Brain microvascular endothelial cell (primary cell): ENCODE data around the gene ZNF747.

Experiments used
- DNase-seq: peaks from one replicate; pipeline ENCODE4 v3.0.0-alpha.2; 2020
- H3K27ac ChIP-seq: fragments of 250-450 bp; sonication (Bioruptor Pico); 2 replicates; pipeline ENCODE4 v1.5.1; 2020; ENCODE audit warnings: mild to moderate bottlenecking, moderate library complexity
- H3K27me3 ChIP-seq: fragments of 250-450 bp; sonication (Bioruptor Pico); replicated peaks from 2 replicates; pipeline ENCODE4 v1.5.1; 2020; ENCODE audit warnings: mild to moderate bottlenecking
- H3K36me3 ChIP-seq: fragments of 250-450 bp; sonication (Bioruptor Pico); replicated peaks from 2 replicates; pipeline ENCODE4 v1.5.1; 2020; ENCODE audit warnings: mild to moderate bottlenecking
- H3K4me3 ChIP-seq: 2 replicates; pipeline ENCODE4 v1.5.1; 2011; ENCODE audit warnings: low read depth, mild to moderate bottlenecking, control low read depth, low read length, moderate library complexity
- CTCF ChIP-seq: IDR thresholded peaks from 2 replicates; pipeline ENCODE4 v1.5.1; 2011; ENCODE audit warnings: low read depth, mild to moderate bottlenecking, moderate library complexity, low read length, control low read depth, inconsistent platforms; ENCODE audit errors: missing control alignments
- in situ Hi-C: cut with HindIII; loops from 2 replicates; pipeline ENCODE4 v1.10.0; 2017; ENCODE audit warnings: low sequenced_read_pairs, low pct_ligation_motif_present

ZNF747 gene

GRCh38 chr16:30494709-30495108 is 39.9 kb downstream of the ZNF747 start:
- Histone ChIP-seq H3K4me3 (no peak overlapping the region), H3K27ac (no peak overlapping the region), H3K36me3 (no peaks in the 10 kb centered on the region), H3K27me3 (no peaks in the 10 kb centered on the region)
- DNase-seq, result no peak
- in situ Hi-C loops, result no loop called here
- no peak for TF ChIP-seq CTCF

DNA sequence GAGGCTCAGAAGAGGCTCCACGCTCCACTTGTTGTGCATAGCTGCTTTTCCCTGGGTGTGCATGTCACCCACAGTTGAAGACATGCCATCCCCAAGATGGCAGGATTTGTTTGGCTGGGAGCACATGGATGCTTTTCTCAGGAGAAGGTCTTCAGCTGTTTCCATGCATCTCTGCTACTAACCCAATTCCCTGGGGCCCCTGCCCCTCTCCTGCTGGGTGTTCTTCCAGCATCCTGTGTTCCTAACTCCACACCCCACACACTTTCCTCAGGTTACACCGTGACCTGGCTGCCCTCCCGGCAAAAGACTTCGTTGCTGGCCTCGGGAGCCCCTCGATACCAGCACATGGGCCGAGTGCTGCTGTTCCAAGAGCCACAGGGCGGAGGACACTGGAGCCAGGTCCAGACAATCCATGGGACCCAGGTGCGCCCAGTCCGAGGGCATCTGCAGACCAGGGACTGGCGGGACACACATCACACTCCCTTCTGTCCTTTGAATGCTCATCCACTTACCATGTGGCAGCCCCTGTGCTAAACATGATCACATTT is 40.6 kb downstream of the ZNF747 start:
- no peak for DNase-seq
- Histone ChIP-seq H3K27ac (no peak overlapping the region), H3K4me3 (no peak overlapping the region), H3K27me3 (no peaks in the 10 kb centered on the region), H3K36me3 (no peaks in the 10 kb centered on the region)
- in situ Hi-C loops, result no loop called here
- TF ChIP-seq CTCF, result no peak

- no peak overlapping the region for H3K4me3 ChIP-seq
- DNase-seq, result peak; percentile 80
- H3K36me3 ChIP-seq, result no peaks in the 10 kb centered on the region
- in situ Hi-C loops, result no loop called here
- H3K27ac ChIP-seq, result no peak overlapping the region
- H3K27me3 ChIP-seq, result no peaks in the 10 kb centered on the region
- TF ChIP-seq CTCF, result no peak
Observed at GRCh38 chr16:30491744-30492308, 42.8 kb downstream of the ZNF747 start.

- in situ Hi-C loops, result no loop called here
- Histone ChIP-seq H3K27ac (no peak overlapping the region), H3K4me3 (no peak overlapping the region), H3K27me3 (no peaks in the 10 kb centered on the region), H3K36me3 (no peaks in the 10 kb centered on the region)
- no peak for DNase-seq
- TF ChIP-seq CTCF, result no peak
Observed at GRCh38 chr16:30491229-30491628, 43.4 kb downstream of the ZNF747 start.

DNA sequence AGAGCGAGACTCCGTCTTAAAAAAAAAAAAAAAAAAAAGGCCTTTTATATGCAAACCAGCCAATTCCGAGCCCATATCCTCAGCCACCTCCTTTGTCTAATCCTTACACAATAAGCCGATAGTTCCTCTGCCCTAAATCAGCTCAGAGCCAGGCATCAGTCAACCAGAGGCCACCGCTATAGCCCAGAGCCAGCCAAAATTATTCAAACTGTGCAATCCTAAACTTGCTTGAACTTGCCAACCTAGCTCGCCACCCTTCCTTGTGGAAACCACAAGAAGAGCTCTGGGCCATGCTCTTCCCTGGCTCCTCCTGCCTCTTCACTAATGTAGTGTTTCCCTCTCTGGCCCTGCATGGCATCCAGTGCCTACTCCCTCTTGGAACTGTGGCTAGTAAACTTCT is 44.4 kb downstream of the ZNF747 start:
- DNase-seq, result no peak
- H3K36me3 ChIP-seq, result no peaks in the 10 kb centered on the region
- no peak for TF ChIP-seq CTCF
- no peak overlapping the region for H3K27ac ChIP-seq
- H3K4me3 ChIP-seq, result no peak overlapping the region
- no peaks in the 10 kb centered on the region for H3K27me3 ChIP-seq
- in situ Hi-C loops, result no loop called here
